Measurements from ENCODE around the gene MIB2.
"Not testable (repeated sequence)": the region's sequence is repeated elsewhere in the genome, so short reads cannot be mapped to it uniquely, and the experiment has no call there.

DNA sequence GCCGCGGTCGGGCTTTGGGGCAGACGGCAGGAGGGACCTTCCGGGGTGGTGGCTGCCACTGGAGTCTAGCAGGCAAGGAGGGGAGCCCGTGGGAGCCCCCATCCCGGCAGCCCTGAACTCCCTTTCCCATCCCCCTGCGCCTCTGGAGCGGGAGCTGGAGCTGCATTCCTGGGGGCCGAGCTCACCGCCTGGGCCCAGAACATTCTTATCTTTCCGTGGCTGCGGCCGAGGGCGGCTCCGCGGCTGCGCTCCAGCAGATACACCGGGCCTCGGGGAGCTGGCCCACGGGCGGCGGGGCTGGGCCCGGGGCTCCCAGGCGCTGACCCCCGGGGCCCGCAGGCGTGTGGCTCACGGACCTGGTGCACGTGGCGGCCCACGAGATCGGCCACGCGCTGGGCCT, 18.1 kb downstream of the MIB2 start:
- not testable (repeated sequence) for TF ChIP-seq FOXP2 (optimal IDR thresholded peaks at IDR 0.05; ENCODE audit: control extremely low read depth, extremely low read length, insufficient read depth); EZH2 (IDR thresholded peaks at IDR 0.05); POLR2AphosphoS5 (IDR thresholded peaks at IDR 0.05; ENCODE audit: borderline replicate concordance, low read depth, low read length)
